Cerebellar nuclear complex (tissue), 1 donor: ENCODE data around the gene TTLL1.

Experiments used
- DNase-seq, 2 experiments: peaks; one replicate each; lab custom pipeline; 2025; lab: John Stamatoyannopoulos, UW

Gene TTLL1

DNA sequence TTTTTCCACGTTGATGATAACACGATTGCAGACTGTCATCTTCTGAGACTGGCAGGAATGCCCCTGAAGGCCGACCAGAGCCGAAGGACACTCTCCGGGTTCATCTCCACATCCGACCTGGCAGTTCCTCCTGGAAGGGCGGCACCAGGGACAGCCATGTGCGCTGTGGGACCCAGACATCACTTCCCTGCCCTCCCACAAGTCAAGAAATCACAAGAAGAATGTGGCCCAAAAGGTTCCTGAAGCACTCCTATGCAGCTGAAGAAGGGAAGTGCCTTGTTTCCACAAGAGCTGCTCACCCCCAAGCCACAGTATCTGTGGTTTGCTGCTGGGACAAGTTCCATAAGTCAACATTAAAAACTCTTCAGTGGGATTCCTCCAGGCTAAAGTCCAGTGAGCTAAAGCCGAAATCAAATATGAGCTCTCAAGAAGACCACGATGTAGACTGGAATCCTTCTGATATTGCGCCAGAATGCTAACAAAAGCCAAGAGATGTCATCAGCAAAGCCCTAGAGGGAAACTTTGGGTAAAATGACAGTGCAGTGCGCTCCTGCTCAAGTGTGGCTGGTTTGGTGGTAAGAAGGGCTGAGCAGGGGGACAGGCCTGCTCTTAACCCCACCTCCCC is 95.4 kb downstream of the TTLL1 start:
- no peak for DNase-seq

- DNase-seq, result no peak
Measured at GRCh38 chr22:42992886-42993479, 96.2 kb downstream of the TTLL1 start.

DNA sequence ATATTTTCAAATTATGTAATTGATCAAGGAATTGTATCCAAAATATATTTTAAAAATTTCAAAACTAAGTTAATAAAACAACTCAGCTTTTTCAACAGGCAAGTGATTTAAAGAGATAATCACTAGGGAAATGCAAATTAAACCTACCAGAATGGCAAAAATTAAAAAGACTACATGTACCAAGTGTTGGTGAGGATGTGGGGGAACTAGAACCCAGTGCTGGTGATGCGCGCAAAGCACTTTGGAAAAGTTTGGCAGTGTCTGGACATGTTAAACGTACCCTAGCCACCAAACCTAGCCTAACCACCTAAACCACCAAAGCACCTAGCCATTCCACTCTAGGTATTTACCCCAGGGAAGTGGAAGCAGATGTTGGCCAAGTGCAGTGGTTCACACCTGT is 97.1 kb downstream of the TTLL1 start:
- no peak for DNase-seq

DNA sequence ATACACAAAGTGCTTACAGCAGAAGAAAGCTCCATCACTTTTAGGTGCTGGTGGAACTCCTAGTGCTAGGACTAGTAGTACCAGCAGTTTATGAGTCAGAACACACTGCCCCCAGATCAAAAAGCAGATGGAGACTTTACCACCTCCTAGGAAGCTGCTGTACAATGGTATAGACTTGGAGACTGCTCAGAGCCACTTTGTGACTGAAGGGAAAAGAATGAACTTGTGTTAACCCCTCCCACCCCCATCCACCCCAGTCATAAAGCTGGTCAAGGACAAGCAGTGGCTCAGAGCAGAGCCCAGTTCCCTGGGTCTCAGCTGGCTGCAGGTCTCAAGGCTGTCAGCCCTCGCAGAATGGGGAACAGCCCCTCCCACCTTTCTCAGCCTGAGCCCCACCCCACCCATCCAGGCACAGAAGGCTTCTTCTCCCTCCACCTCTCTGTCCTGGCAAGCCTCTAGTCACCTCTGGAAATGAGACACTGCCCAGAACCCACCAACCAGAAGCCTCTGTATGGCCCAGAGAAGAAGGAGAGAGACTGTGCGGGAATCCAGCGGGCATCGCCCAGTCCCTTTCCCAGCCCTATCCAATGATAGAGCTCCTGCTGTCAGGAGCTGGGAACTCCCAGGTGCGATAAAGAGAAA is 98.1 kb downstream of the TTLL1 start:
- no peak for DNase-seq

DNA sequence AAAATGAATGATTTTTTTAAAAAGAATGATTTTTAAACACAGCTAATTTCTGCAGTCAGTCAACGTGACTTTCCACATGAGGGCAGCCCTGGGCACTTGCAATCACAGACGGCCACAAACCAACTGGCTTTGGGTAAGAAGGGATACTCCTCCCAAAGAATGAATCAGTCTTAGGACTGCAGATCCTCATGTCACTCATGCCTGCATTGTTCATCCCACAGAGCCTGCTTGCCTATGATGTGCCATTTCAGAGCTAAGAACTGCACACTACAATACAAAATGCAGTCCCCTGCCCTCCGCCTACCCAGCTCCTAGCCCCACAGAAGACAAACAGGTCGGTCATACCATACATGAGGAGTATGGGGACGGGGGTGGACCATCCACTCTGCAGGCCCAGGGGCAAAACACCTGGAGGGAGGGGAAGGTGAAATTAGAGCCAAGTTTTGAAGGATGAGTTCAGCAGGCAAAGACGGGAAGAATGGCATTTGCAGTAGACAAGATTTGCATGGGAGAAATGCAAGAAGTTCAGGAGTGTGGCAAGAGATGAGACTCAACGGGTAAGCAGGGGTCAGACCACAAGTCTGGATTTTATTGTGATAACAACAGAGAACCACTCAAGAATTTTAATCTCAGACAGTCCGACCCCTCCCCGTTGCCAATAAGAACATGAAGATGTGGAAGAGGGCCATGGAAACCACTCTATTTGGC is 98.9 kb downstream of the TTLL1 start:
- DNase-seq, result no peak
